ENCODE measurements around the gene TMEM130.
A peak's percentile ranks its signal among the peaks of the same experiment; 100 is the strongest.

The TMEM130 gene

GRCh38 chr7:98840722-98841121 lies 29.1 kb downstream of the TMEM130 start:
- DNase-seq, result no peak

GRCh38 chr7:98840096-98840495 lies 29.7 kb downstream of the TMEM130 start:
- DNase-seq, result no peak

- DNase-seq, result no peak
Measured at GRCh38 chr7:98837630-98837972, 32.2 kb downstream of the TMEM130 start.

DNA sequence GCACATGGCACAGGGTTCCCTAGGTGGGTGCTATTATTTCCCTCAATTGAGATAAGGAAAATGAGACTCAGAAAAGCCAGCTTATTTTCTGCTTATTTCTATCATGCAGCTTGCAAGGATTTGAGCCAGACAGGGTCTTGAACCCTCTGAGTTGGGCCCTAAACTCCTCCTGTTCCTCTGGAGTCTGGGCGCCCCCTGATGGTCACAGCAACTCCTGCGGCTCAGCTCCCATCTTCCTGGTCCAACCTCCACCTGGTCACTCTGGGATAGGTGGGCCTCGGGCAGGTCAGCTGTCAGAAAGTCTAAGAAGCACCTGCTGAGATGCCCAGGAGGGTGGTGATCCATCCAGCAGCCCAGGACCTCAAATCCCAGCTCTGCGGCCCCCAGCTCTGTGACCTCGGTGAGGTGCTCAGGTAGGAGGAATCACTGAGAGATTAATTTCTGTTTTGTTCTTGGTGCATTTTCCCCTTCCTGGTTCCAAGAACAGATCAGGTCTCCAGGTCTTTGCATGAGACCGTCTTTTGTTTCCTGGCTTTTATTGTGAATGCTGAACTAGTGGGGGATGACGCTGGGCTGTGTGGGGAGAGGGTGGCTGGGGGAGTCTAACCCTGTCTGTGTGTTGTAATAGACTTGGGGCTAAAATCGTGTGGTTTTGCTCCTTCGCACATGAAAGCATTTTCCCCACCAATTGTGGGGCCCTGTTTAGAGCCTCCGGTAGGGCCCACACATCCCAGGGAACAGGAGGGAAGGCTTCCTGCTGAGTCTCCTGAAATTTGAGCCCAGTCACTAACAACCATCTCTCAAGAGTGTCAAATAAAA lies 32.8 kb downstream of the TMEM130 start:
- no peak for DNase-seq

GRCh38 chr7:98834949-98835348 lies 34.9 kb downstream of the TMEM130 start:
- no peak for DNase-seq

- no peak for DNase-seq
Measured at GRCh38 chr7:98833022-98833421, 36.8 kb downstream of the TMEM130 start.

DNA sequence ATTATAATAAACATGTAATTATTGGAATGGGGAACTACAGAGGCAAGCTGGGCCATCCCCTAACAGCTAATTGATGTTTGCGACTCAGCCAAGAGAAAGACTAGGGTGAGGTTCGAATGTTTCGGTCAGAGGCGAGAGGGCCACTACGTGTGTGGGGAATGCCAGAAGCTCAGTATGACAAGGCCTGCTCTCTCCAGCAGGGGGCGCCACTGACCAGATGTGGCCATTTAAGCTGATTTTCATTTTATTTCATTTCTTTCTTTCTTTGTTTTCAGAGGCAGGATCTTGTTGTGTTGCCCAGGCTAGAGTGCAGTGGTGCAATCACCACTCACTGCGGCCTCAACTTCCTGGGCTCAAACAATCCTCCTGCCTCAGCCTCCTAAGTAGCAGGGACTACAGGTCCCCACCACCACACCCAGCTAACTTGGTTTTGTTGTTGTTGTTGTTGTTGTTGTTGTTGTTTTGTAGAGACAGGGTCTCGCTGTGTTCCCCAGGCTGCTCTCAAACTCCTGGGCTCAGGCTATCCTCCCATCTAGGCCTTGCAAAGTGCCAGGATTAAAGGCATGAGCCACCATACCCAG lies 38.1 kb downstream of the TMEM130 start:
- DNase-seq, result peak in 1 of 2 experiments; percentile 4

DNA sequence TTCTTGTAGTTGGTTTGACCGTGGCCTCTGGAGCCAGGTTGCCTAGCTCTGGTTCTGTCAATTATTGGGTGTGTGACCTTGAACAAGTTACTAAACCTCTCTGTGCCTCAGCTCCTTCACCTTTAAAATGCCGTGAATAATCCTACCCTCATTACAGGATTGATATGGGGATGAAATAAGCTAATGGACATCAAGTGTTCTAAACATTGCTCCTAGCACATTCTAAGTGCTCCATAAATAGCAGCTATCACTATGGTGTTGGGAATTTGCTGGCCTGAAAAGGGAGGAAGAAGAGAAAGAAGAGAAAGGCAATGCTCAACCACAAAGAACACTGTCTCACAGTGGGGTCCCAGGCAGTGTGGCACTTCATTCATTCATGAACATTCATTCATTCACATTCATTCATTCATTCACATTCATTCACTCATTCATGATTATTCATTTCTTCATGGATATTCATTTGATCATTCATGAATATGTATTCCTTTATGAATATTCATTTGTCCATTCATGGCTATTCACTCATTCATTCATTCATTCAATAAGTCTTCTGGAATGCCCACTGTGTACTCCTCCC lies 38.8 kb downstream of the TMEM130 start:
- no peak for DNase-seq

GRCh38 chr7:98828368-98828767 lies 41.4 kb downstream of the TMEM130 start:
- DNase-seq, result no peak

DNA sequence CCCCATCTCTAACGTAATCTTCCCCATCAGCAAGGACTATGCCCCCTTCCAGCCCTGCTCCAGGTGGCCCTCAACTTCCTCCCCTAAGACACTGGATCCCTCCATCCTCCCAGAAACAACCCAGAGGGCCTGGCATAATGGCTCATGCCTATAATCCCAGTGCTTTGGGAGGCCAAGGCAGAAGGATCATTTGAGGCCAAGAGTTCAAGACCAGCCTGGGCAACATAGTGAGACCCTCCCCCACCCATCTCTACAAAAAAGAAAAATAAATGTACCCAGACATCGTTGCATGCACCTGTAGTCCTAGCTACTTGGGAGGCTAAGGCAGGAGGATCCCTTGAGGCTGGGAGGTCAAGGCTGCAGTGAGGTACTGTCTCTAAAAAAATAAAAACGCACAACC lies 42.6 kb downstream of the TMEM130 start:
- no peak for DNase-seq

GRCh38 chr7:98826811-98827231 lies 43.0 kb downstream of the TMEM130 start:
- DNase-seq, result no peak

GRCh38 chr7:98826387-98826786 lies 43.4 kb downstream of the TMEM130 start:
- no peak for DNase-seq

DNA sequence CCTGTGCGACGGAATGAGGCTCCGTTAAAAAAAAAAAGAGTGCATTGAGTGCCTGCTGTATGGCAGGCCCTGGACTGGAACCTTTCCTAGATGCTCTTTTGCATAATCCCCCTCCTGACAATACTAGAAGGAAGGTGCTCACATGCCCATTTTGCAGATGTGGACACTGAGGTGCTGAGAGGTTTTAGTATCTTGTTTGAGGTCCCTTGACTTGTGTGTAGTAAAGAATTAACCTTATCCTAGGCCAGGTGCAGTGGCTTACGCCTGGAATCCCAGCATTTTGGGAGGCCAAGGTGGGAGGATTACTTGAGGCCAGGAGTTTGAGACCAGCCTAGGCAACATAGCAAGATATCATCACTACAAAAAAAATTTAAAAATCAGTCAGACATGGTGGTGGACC lies 46.6 kb downstream of the TMEM130 start:
- DNase-seq, result no peak

- no peak for DNase-seq
Measured at GRCh38 chr7:98821348-98821747, 48.5 kb downstream of the TMEM130 start.

- DNase-seq, result no peak
Measured at GRCh38 chr7:98816967-98817710, 52.7 kb downstream of the TMEM130 start.

DNA sequence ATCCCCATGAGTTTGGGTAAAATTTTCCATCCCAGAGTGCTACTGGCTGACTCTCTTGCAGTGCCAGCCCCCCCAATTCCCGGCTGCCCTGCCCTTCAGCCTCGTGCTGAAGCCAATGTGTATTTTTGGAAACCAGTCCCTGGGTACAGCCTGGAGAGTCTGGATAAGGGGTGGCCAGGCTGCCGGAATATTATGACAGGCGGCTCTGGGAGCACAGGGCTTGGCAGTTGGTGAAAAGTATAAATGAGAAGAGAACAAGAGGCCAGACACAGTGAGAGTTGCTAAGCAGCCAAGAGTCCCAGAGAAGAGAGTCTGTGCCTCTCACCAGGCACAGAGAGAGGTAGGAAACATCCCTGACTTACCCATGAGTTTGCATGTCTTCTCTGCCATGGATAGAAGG lies 53.6 kb downstream of the TMEM130 start:
- no peak for DNase-seq

GRCh38 chr7:98815313-98815712 lies 54.5 kb downstream of the TMEM130 start:
- no peak for DNase-seq

GRCh38 chr7:98811299-98811698 lies 58.5 kb downstream of the TMEM130 start:
- no peak for DNase-seq

DNA sequence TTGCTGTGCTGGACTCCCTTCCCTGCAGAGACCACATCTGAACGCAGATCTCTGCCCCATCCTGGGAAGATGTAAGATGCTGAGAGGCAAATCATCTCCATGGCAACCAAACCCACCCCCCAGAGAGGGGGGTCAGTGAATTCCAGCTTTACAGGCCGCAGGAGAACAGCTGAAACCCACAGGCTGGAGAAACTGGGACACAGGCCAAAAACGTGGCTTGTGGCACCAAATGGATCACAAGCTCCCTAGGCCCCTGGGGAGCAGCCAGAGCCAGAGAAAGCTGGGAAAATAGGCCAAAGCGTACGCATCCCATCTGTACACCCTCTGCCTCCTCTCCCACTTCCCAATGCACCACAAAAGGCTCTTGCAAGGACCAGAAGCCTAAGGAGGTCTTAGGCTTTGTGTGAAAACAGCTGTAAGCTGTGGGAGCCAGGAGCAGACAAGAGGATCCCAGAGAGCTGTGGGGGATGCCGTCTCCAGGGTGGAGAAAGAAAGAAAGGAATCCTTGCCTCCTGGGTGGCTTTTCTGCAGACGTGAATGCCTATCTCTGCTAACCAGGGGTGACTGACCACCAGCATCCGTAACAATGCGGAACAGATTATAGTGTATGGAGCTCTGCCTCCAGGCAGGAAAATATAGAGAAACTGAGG lies 59.5 kb downstream of the TMEM130 start:
- DNase-seq, result no peak

GRCh38 chr7:98808751-98809460 lies 60.9 kb downstream of the TMEM130 start:
- DNase-seq, result no peak

- no peak for DNase-seq
Measured at GRCh38 chr7:98807068-98808048, 62.5 kb downstream of the TMEM130 start.
